K562 (cell line): ENCODE results near the gene CAMK2A. TPM values are rescaled to one million over a fixed set of nuclear protein-coding genes. Genes with fewer than 3 reads are reported as not detected.

Experiments
- ATAC-seq: fragments of 200-7000 bp; cut with Tn5 transposase; 3 replicates; pipeline ENCODE4 v1.9.1; 2020; ENCODE audit warnings: moderate library complexity
- BruUV-seq: library from RNA; stranded (reverse); fragments of 400-500 nt; replicated peaks from 2 replicates; lab custom pipeline; 2021; lab: Mats Ljungman, UMichigan
- CTCF ChIA-PET: fragments of 300-600 bp; formaldehyde crosslinking; extraction: SDS; loops from one replicate; lab custom pipeline; 2021; ENCODE audit warnings: low intra/inter-chr PET ratio; lab: Yijun Ruan, JAX
- POLR2A ChIA-PET: fragments of 300-600, 350-650 bp; sonication (Branson Sonifier 250); formaldehyde crosslinking; extraction: SDS; loops from one replicate; lab custom pipeline; 2021; ENCODE audit warnings: antibody characterized with exemption, inconsistent platforms; lab: Yijun Ruan, JAX
- DNase-seq, 4 experiments: peaks; one replicate each; pipeline versions ENCODE4 v3.0.0 to v3.0.0-alpha.2; 2011 to 2018; ENCODE audit warnings: low spot score in 3 of 4, mixed read lengths in 3 of 4; ENCODE audit errors: extremely low read depth in 1 of 4
- FAIRE-seq: peaks from 2 replicates; lab custom pipeline; 2011; peaks lifted over from hg19 to GRCh38; lab: Jason Lieb, UNC
- H2AFZ ChIP-seq: 2 replicates; pipeline ENCODE4 v1.6.0; 2011; ENCODE audit warnings: low read depth, low read length, control low read depth, inconsistent platforms
- H3K27ac ChIP-seq: fragments of 200-600 bp; 3 replicates; pipeline ENCODE4 v1.8.0; 2011; ENCODE audit warnings: low read depth, mild to moderate bottlenecking, control low read depth, inconsistent platforms, low read length, moderate library complexity, mixed read lengths; ENCODE audit errors: extremely low read depth
- H3K27me3 ChIP-seq, 2 experiments: fragments of 300-600 bp in 1 of 2; 2 replicates in 1 of 2; 3 replicates in 1 of 2; pipeline versions ENCODE4 v1.6.0 to v1.8.0; 2011; ENCODE audit warnings: inconsistent platforms in 2 of 2, low read length in 2 of 2, mild to moderate bottlenecking in 1 of 2, mixed read lengths in 1 of 2, moderate library complexity in 1 of 2; ENCODE audit not compliant: control insufficient read depth in 2 of 2, insufficient read depth in 2 of 2
- H3K36me3 ChIP-seq: fragments of 300-600 bp; 3 replicates; pipeline ENCODE4 v1.8.0; 2011; ENCODE audit warnings: mild to moderate bottlenecking, low read length, inconsistent platforms; ENCODE audit not compliant: control insufficient read depth, insufficient read depth
- H3K4me1 ChIP-seq, 2 experiments: fragments of 200-600 bp in 1 of 2; replicated peaks in 1 of 2; 2 replicates in 1 of 2; 3 replicates in 1 of 2; pipeline versions ENCODE4 v1.5.1 to v1.8.0; 2011; ENCODE audit warnings: inconsistent platforms in 2 of 2, low read length in 2 of 2, mild to moderate bottlenecking in 1 of 2, mixed read lengths in 1 of 2, moderate library complexity in 1 of 2; ENCODE audit not compliant: control insufficient read depth in 2 of 2, insufficient read depth in 2 of 2
- H3K4me2 ChIP-seq: 2 replicates; pipeline ENCODE4 v1.6.1; 2011; ENCODE audit warnings: low read length, control low read depth, inconsistent platforms, mixed read lengths; ENCODE audit not compliant: insufficient read depth
- H3K4me3 ChIP-seq: fragments of 200-600 bp; sonication (generic), shearing (Covaris generic); 2 replicates; pipeline ENCODE4 v1.5.1; 2016; ENCODE audit warnings: control low read depth, inconsistent platforms
- H3K79me2 ChIP-seq: fragments of 200-600 bp; 3 replicates; pipeline ENCODE4 v1.8.0; 2011; ENCODE audit warnings: low read length, inconsistent platforms; ENCODE audit not compliant: control insufficient read depth, insufficient read depth
- H3K9ac ChIP-seq, 2 experiments: 2 replicates each; pipeline versions ENCODE4 v1.6.0 to v1.6.1; 2011; ENCODE audit warnings: low read depth in 2 of 2, low read length in 2 of 2, control low read depth in 1 of 2, inconsistent platforms in 1 of 2, mild to moderate bottlenecking in 1 of 2, mixed read lengths in 1 of 2; ENCODE audit not compliant: insufficient read depth in 1 of 2
- H3K9me1 ChIP-seq: one replicate; pipeline ENCODE4 v1.6.0; 2011; ENCODE audit warnings: inconsistent platforms, mild to moderate bottlenecking, low read length, moderate library complexity; ENCODE audit not compliant: control insufficient read depth, insufficient read depth
- H3K9me3 ChIP-seq: replicated peaks from 2 replicates; pipeline ENCODE4 v1.5.1; 2011; ENCODE audit warnings: low read depth, low read length, inconsistent platforms; ENCODE audit not compliant: control insufficient read depth, insufficient read depth
- H4K20me1 ChIP-seq: replicated peaks from 2 replicates; pipeline ENCODE4 v1.6.1; 2011; ENCODE audit warnings: low read length, inconsistent platforms, mixed read lengths; ENCODE audit not compliant: control insufficient read depth, insufficient read depth
- BRCA1 ChIP-seq, 2 experiments: fragments of 450-650 bp in 1 of 2; sonication (generic) in 1 of 2; formaldehyde crosslinking in 1 of 2; IDR thresholded peaks; 2 replicates each; pipeline versions ENCODE4 v1.5.0 to v1.6.1; 2017 to 2020; ENCODE audit warnings: mild to moderate bottlenecking in 1 of 2, missing genetic modification reagents in 1 of 2
- ELF1 ChIP-seq: fragments of 200-800 bp; sonication (Bioruptor generic); IDR thresholded peaks from 2 replicates; pipeline ENCODE4 v1.6.1; 2016; ENCODE audit warnings: missing genetic modification characterization, missing compliant biosample characterization
- WGBS: fragments of 100-300 bp; shearing (Covaris generic); methylation state at CpG from one replicate; pipeline ENCODE4 v1.1.6; 2016; ENCODE audit warnings: low coverage, mixed read lengths; ENCODE audit not compliant: insufficient coverage; ENCODE audit errors: missing lambda C conversion rate; 5-methylcytosine and 5-hydroxymethylcytosine counted together
- in situ Hi-C: fragments of 300-500 bp; cut with MboI; formaldehyde crosslinking; loops from 4 replicates; pipeline ENCODE4 v1.15.0; 2018; ENCODE audit warnings: inconsistent platforms, mixed read lengths
- intact Hi-C: fragments of 100-400 bp; cut with micrococcal nuclease; formaldehyde crosslinking; loops from 2 replicates; pipeline ENCODE4 v1.14.2; 2022
- polyA plus RNA-seq, 8 experiments: library from polyadenylated mRNA; depleted of rRNA in 4 of 8; stranded (reverse) in 5 of 8; unstranded in 3 of 8; fragments of >200 nt; fragmentation: Nextera tagmentation in 2 of 8; fragmentation: Illumina TruSeq in 1 of 8; extraction: Ambion mirVana in 2 of 8; extraction: Trizol in 1 of 8; gene quantifications; 2 replicates each; pipeline versions ENCODE4 v1.2.1 to v1.2.3, GENCODE V29; 2011 to 2014; ENCODE audit warnings: inconsistent platforms in 1 of 8, missing spikeins in 1 of 8
- total RNA-seq, 7 experiments: library from RNA; depleted of rRNA in 6 of 7; stranded (reverse); fragments of >200 nt in 6 of 7; fragmentation: Illumina TruSeq in 2 of 7; extraction: Trizol in 2 of 7; gene quantifications; 2 replicates each; pipeline versions ENCODE4 v1.2.1 to v1.2.3, GENCODE V29; 2011 to 2021; ENCODE audit warnings: low replicate concordance in 1 of 7
- TF ChIP-seq, protein P1 (sequence below): sonication (generic); formaldehyde crosslinking; IDR thresholded peaks from 2 replicates; pipeline ENCODE4 v1.8.1; 2023; ENCODE audit warnings: missing genetic modification reagents, mild to moderate bottlenecking, borderline replicate concordance

Gene CAMK2A
- total and polyA plus RNA-seq, 9 of the 15 experiments (the other 6 are each of a cell fraction or from before 2014, with no cell fraction given) = 0.01 to 0.18 (median 0.04) TPM; not detected in 6

DNA sequence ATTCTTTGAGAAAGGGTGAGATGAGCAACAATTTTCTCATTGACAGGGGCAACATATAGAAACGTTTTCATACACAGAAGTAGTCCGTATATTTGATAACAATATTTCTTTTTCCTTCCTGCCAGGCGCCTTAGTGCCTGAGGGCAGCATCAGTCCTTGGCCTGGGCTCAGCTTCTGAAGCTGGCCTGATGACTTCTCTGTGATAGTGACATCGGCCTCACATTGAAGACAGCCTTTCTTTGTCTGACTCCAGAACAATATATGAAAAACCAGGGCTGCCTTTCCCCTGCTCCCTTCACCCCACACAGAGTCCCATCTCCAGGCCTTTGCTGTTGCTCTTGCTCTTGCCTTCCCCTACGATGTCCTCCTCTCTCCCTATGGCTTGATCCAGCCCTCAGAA, 43.8 kb upstream of the CAMK2A start:
- ChIA-PET CTCF (no interaction called here), POLR2A (interaction anchor here (0.6 kb wide), 1 partner anchor 19 kb away, joined by 3 read pairs; no protein-coding TSS in a partner anchor)
- peaks cover 6 to 26% of the 10 kb centered on the region in 2 experiments for H3K27me3 ChIP-seq
- no peaks in the 10 kb centered on the region for H3K36me3 ChIP-seq
- DNase-seq (no peak), ATAC-seq (no peak), FAIRE-seq (no peak)
- H3K9me3 ChIP-seq = no peaks in the 10 kb centered on the region
- H3K9me1 ChIP-seq = no peaks in the 10 kb centered on the region
- H3K27ac ChIP-seq = no peak overlapping the region
- H3K4me3 ChIP-seq = no peak overlapping the region
- H3K4me1 ChIP-seq = peaks cover 0 to 9% of the 10 kb centered on the region in 2 experiments; a peak in 3 of 5 replicates
- no peak overlapping the region for H3K4me2 ChIP-seq
- H4K20me1 ChIP-seq = no peaks in the 10 kb centered on the region
- intact Hi-C loops = no loop called here
- 12% methylated on average over 5 of the region's 5 CpGs for WGBS
- TF ChIP-seq BRCA1 (IDR thresholded peaks at IDR 0.05) = no peak
- no peak for TF ChIP-seq BRCA1 (CRISPR knock-in tag; IDR thresholded peaks at IDR 0.05)
- TF ChIP-seq ELF1 (tag) = no peak
- H3K9ac ChIP-seq = no peak overlapping the region
- no peak overlapping the region for H2AFZ ChIP-seq
- BruUV-seq = no TSS peak
- no peaks in the 10 kb centered on the region for H3K79me2 ChIP-seq
- in situ Hi-C loops = no loop called here

DNA sequence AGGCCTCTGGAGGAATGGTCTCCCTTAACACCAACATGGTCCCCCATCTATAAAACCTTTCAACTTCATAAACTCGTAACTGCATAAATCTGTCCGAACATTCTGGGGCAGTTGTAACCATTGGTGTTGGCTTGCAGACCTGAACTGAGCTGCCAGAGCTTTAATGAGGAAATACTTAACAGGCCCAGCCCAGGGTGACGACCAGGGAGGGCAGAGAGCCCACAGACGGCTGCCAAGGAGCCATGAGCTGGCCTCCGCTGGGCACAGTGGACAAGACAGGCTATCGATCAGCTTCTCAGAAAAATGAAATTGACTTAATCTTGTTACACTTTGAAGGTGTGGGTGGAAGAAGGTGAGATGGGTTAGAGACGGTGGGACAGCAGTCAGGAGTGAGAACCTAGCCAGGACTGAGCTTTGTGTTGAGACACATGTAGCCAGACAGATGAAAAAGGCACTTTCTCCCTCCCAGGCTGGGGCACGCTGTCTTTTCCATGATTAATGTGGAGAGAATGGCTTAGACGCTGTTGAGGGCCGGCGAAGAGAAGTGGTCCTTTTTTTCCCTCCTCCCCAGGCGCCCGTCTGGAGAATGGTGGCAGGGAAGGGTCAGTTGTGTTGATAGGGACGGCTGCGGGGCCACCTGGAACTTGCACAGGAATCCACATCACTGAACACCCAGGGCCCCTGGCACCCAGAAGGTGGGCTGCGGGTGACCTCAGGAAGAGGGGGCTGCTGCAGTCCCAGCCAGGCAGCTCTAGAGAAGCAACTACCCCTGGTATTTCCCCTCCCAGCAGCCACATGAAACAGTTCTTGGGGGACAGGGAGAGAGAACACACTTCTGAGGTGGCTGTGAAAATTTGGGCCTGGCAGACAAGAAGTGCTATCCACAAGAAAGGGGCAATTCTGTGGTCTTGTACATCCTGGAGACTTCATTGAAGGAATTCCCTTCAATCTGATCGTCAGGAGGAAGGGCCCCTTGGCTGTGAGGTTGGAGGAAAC, 40.6 kb upstream of the CAMK2A start:
- no peaks in the 10 kb centered on the region for H3K9me1 ChIP-seq
- 16% methylated on average over 17 of the region's 17 CpGs for WGBS
- H3K9me3 ChIP-seq = no peaks in the 10 kb centered on the region
- H2AFZ ChIP-seq = peak overlapping the region; percentile 53
- ATAC-seq (no peak; the same call in 2 of the 3 replicates), FAIRE-seq (no peak), DNase-seq (no peak)
- in situ Hi-C loops (no loop called here), intact Hi-C loops (no loop called here)
- no peak overlapping the region for H3K9ac ChIP-seq
- H3K27me3 ChIP-seq = peaks cover 2 to 28% of the 10 kb centered on the region in 2 experiments; a peak in 3 of 5 replicates
- H3K4me2 ChIP-seq = no peak overlapping the region
- BruUV-seq = no TSS peak
- POLR2A ChIA-PET = interaction anchor here (0.6 to 1.1 kb wide), 3 partner anchors 12 to 260 kb away, joined by 3 read pairs; no protein-coding TSS in a partner anchor
- no peaks in the 10 kb centered on the region; the same call in 1 of the 2 replicates for H4K20me1 ChIP-seq
- H3K27ac ChIP-seq = no peak overlapping the region
- H3K79me2 ChIP-seq = no peaks in the 10 kb centered on the region
- CTCF ChIA-PET = no interaction called here
- H3K4me1 ChIP-seq = peaks cover 0 to 9% of the 10 kb centered on the region in 2 experiments; a peak in 3 of 5 replicates
- no peaks in the 10 kb centered on the region for H3K36me3 ChIP-seq
- no peak overlapping the region for H3K4me3 ChIP-seq
- TF ChIP-seq, protein P1, sequence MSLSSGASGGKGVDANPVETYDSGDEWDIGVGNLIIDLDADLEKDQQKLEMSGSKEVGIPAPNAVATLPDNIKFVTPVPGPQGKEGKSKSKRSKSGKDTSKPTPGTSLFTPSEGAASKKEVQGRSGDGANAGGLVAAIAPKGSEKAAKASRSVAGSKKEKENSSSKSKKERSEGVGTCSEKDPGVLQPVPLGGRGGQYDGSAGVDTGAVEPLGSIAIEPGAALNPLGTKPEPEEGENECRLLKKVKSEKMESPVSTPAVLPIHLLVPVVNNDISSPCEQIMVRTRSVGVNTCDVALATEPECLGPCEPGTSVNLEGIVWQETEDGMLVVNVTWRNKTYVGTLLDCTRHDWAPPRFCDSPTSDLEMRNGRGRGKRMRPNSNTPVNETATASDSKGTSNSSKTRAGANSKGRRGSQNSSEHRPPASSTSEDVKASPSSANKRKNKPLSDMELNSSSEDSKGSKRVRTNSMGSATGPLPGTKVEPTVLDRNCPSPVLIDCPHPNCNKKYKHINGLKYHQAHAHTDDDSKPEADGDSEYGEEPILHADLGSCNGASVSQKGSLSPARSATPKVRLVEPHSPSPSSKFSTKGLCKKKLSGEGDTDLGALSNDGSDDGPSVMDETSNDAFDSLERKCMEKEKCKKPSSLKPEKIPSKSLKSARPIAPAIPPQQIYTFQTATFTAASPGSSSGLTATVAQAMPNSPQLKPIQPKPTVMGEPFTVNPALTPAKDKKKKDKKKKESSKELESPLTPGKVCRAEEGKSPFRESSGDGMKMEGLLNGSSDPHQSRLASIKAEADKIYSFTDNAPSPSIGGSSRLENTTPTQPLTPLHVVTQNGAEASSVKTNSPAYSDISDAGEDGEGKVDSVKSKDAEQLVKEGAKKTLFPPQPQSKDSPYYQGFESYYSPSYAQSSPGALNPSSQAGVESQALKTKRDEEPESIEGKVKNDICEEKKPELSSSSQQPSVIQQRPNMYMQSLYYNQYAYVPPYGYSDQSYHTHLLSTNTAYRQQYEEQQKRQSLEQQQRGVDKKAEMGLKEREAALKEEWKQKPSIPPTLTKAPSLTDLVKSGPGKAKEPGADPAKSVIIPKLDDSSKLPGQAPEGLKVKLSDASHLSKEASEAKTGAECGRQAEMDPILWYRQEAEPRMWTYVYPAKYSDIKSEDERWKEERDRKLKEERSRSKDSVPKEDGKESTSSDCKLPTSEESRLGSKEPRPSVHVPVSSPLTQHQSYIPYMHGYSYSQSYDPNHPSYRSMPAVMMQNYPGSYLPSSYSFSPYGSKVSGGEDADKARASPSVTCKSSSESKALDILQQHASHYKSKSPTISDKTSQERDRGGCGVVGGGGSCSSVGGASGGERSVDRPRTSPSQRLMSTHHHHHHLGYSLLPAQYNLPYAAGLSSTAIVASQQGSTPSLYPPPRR (CRISPR knock-in tag) = no peak
